Natural killer cell (primary cell): ENCODE data around the gene FEM1A. TPM values are rescaled to one million over a fixed set of nuclear protein-coding genes. Genes with fewer than 3 reads are reported as not detected.
"Not testable (repeated sequence)": the region's sequence is repeated elsewhere in the genome, so short reads cannot be mapped to it uniquely, and the experiment has no call there.

Experiments used
- ATAC-seq, 3 donors: fragments of 150-1000 bp in 2 of 3; fragments of 200-7000 bp in 1 of 3; cut with Tn5 transposase; 1 replicate in 1 of 3; 2 replicates in 2 of 3; pipeline ENCODE4 v1.10.0; 2021; ENCODE audit warnings: mild to moderate bottlenecking in 2 of 3, moderate library complexity in 2 of 3
- DNase-seq, 2 donors: peaks; one replicate each; pipeline versions ENCODE4 v3.0.0 to v3.0.0-alpha.2; 2013 to 2021; ENCODE audit warnings: mixed read lengths in 1 of 2
- H3K27ac ChIP-seq: one replicate; pipeline ENCODE4 v1.5.1; 2013; ENCODE audit warnings: mild to moderate bottlenecking, low read length
- H3K27me3 ChIP-seq: one replicate; pipeline ENCODE4 v1.6.1; 2013; ENCODE audit warnings: low read length; ENCODE audit not compliant: control insufficient read depth, insufficient read depth
- H3K36me3 ChIP-seq: one replicate; pipeline ENCODE4 v1.6.1; 2013; ENCODE audit warnings: low read length; ENCODE audit not compliant: control insufficient read depth, insufficient read depth
- H3K4me1 ChIP-seq: one replicate; pipeline ENCODE4 v1.6.1; 2013; ENCODE audit warnings: low read length; ENCODE audit not compliant: control insufficient read depth, insufficient read depth
- H3K4me3 ChIP-seq: one replicate; pipeline ENCODE4 v1.5.1; 2013; ENCODE audit warnings: low read length
- H3K9me3 ChIP-seq: one replicate; pipeline ENCODE4 v1.6.1; 2013; ENCODE audit warnings: low read length; ENCODE audit not compliant: control insufficient read depth, insufficient read depth
- H3K27ac Mint-ChIP-seq, 2 donors: one replicate each; pipeline ENCODE4 v1.8.0; 2022; ENCODE audit warnings: mild to moderate bottlenecking in 2 of 2, mixed read lengths in 2 of 2, moderate library complexity in 1 of 2
- H3K27me3 Mint-ChIP-seq, 2 donors: one replicate each; pipeline ENCODE4 v1.8.0; 2022; ENCODE audit warnings: low read depth in 2 of 2, mixed read lengths in 2 of 2
- H3K36me3 Mint-ChIP-seq: one replicate; pipeline ENCODE4 v1.8.0; 2022; ENCODE audit warnings: mixed read lengths
- H3K4me1 Mint-ChIP-seq, 2 donors: one replicate each; pipeline ENCODE4 v1.8.0; 2022; ENCODE audit warnings: mixed read lengths in 2 of 2
- H3K4me3 Mint-ChIP-seq: one replicate; pipeline ENCODE4 v1.8.0; 2022; ENCODE audit warnings: mild to moderate bottlenecking, moderate library complexity, mixed read lengths
- H3K9me3 Mint-ChIP-seq, 2 donors: one replicate each; pipeline ENCODE4 v1.8.0; 2022; ENCODE audit warnings: mixed read lengths in 2 of 2
- WGBS: methylation state at CpG from one replicate; pipeline ENCODE4 v1.1.7; 2013; ENCODE audit warnings: missing lambda C conversion rate; ENCODE audit not compliant: insufficient coverage; 5-methylcytosine and 5-hydroxymethylcytosine counted together
- intact Hi-C: fragments of 100-400 bp; cut with micrococcal nuclease; formaldehyde crosslinking; loops from one replicate; pipeline ENCODE4 v1.14.2; 2022
- total RNA-seq, 4 donors: library from RNA; stranded (reverse); fragments of 120-200 nt in 1 of 4; gene quantifications; one replicate each; pipeline versions ENCODE4 v1.2.3 to v1.2.4, GENCODE V29; 2013 to 2022
- TF ChIP-seq, protein P1 (sequence below): fragments of 200-600 bp; IDR thresholded peaks from one replicate; pipeline ENCODE4 v1.8.0; 2022; ENCODE audit warnings: antibody characterized with exemption

The FEM1A gene
- total RNA-seq, 3 donors from 2014 or later (not counting 1 experiment from before 2014, with no cell fraction given): 11.0 to 13.9 (median 13.7) TPM

DNA sequence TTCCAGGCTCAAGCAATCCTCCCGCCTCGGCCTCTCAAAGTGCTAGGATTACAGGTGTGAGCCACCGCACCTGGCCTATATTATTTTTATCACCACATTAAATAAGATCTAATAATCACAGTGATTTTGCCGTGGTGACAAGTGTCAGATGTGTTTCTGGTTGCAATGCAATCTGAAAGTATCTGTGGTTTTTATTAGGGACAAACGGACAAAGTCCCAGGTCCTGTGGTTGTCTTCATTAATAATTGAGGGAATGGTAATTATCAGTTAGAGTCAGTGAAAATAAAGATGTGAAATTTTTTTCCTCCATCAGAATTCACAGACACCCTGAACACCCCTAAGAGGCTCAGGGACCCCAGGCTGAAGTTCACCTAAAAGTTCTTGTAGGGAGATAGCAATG, 41.2 kb downstream of the FEM1A start:
- peak overlapping the region; percentile 89 for H3K4me3 Mint-ChIP-seq
- Histone ChIP-seq H3K36me3 (no peaks in the 10 kb centered on the region), H3K27ac (no peak overlapping the region), H3K4me1 (peaks cover 32% of the 10 kb centered on the region), H3K27me3 (no peaks in the 10 kb centered on the region), H3K4me3 (no peak overlapping the region), H3K9me3 (no peaks in the 10 kb centered on the region)
- H3K9me3 Mint-ChIP-seq: no peaks in the 10 kb centered on the region
- no peak for ATAC-seq
- peaks cover 20 to 33% of the 10 kb centered on the region in 2 donors for H3K4me1 Mint-ChIP-seq
- TF ChIP-seq, protein P1, sequence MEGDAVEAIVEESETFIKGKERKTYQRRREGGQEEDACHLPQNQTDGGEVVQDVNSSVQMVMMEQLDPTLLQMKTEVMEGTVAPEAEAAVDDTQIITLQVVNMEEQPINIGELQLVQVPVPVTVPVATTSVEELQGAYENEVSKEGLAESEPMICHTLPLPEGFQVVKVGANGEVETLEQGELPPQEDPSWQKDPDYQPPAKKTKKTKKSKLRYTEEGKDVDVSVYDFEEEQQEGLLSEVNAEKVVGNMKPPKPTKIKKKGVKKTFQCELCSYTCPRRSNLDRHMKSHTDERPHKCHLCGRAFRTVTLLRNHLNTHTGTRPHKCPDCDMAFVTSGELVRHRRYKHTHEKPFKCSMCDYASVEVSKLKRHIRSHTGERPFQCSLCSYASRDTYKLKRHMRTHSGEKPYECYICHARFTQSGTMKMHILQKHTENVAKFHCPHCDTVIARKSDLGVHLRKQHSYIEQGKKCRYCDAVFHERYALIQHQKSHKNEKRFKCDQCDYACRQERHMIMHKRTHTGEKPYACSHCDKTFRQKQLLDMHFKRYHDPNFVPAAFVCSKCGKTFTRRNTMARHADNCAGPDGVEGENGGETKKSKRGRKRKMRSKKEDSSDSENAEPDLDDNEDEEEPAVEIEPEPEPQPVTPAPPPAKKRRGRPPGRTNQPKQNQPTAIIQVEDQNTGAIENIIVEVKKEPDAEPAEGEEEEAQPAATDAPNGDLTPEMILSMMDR: no peak
- H3K36me3 Mint-ChIP-seq: no peaks in the 10 kb centered on the region
- DNase-seq: no peak
- intact Hi-C loops: no loop called here
- WGBS: 83% methylated on average over 4 of the region's 5 CpGs
- H3K27me3 Mint-ChIP-seq: no peaks in the 10 kb centered on the region
- peak overlapping the region; percentile 73 to 92 for H3K27ac Mint-ChIP-seq

DNA sequence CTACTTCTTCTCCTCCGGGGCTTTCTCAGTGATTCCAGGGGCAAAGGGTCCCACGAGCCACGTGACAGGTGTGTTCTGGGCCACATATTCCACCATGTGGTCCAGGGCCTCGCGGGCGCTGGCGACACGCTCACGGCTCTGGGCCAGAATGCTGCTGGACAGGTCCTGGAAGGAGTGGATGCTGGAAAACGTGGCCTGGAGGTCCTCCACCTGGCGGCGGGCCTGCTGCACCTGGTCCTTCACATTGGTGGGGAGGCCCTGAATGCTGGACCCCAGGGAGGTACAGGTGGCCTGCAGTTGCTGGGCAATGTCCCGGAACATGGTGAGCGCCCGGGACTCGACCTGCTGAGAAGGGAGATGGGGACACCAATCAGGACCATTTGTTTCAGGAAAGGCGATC, 47.7 kb downstream of the FEM1A start:
- Mint-ChIP-seq H3K36me3 (no peaks in the 10 kb centered on the region), H3K4me1 (peaks cover 0 to 6% of the 10 kb centered on the region in 2 donors), H3K4me3 (no peak overlapping the region), H3K9me3 (no peaks in the 10 kb centered on the region), H3K27ac (no peak overlapping the region), H3K27me3 (no peaks in the 10 kb centered on the region)
- Histone ChIP-seq H3K27ac (no peak overlapping the region), H3K9me3 (no peaks in the 10 kb centered on the region), H3K4me1 (no peaks in the 10 kb centered on the region), H3K36me3 (peaks cover 9% of the 10 kb centered on the region), H3K4me3 (no peak overlapping the region), H3K27me3 (no peaks in the 10 kb centered on the region)
- TF ChIP-seq, protein P1: no peak
- DNase-seq: no peak
- WGBS: 96% methylated on average over 17 of the region's 17 CpGs
- intact Hi-C loops: no loop called here
- ATAC-seq: no peak

DNA sequence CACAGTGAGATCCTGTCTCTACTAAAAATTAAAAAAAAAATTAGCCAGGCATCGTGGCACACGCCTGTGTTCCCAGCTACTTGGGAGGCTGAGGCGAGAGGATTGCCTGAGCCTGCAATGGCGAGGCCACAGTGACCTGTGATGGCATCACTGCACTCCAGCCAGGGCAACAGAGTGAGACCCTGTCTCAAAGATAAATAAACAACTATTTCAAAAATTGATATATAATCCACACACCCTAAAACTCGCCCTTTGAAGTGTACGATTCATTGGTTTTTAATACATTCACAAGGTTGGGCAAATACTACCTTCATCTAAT, 52.1 kb downstream of the FEM1A start:
- H3K36me3 Mint-ChIP-seq: no peaks in the 10 kb centered on the region
- no peaks in the 10 kb centered on the region for H3K9me3 ChIP-seq
- H3K27me3 ChIP-seq: no peaks in the 10 kb centered on the region
- DNase-seq (no peak), ATAC-seq (no peak)
- no peak overlapping the region for H3K27ac ChIP-seq
- H3K36me3 ChIP-seq: peaks cover 13% of the 10 kb centered on the region
- H3K4me3 Mint-ChIP-seq: no peak overlapping the region
- H3K27ac Mint-ChIP-seq: no peak overlapping the region
- no peak overlapping the region for H3K4me3 ChIP-seq
- intact Hi-C loops: no loop called here
- WGBS: 96% methylated on average over 6 of the region's 6 CpGs
- no peaks in the 10 kb centered on the region for H3K4me1 ChIP-seq
- H3K9me3 Mint-ChIP-seq: no peaks in the 10 kb centered on the region
- H3K4me1 Mint-ChIP-seq: no peaks in the 10 kb centered on the region
- TF ChIP-seq, protein P1: no peak
- no peaks in the 10 kb centered on the region for H3K27me3 Mint-ChIP-seq

DNA sequence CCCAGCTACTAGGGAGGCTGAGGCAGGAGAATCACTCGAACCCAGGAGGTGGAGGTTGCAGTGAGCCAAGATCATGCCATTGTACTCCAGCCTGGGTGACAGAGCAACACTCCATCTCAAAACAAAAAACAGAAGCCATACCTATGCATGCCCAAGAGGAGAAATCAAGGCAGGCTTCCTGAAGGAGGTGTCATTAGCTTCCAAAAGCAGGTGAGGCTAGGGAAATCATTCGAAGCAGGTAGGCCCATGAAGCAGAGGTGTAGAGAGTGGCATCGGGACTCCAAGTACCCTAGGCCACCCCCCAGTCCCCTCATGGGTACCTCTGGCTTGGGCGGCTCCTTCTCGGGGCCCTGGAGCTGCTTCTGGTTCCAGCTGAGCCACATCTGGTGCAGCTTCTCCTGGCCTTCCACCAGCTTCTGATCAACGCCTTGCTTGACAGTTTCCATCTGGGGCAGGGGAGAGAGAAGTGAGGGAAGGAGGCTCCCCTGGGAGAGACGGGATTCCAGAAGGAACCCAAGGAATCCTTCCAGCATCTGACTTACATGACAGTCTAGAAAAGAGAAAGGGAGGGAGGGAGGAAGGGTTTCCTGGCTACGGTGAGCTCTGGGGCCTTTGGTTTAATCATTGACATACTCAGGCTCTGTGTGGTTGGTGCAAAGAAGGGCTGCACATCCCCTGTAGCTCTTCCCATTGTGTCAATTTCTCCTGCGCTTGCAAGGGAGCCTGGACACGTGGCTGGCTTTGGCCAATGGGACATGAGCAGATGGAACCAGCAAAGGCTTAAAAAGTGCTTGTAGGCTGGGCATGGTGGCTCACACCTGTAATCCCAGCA, 53.0 kb downstream of the FEM1A start:
- no peak overlapping the region for H3K27ac ChIP-seq
- WGBS: 93% methylated on average over 10 of the region's 10 CpGs
- no peak overlapping the region for H3K4me3 ChIP-seq
- no peaks in the 10 kb centered on the region for H3K9me3 ChIP-seq
- intact Hi-C loops: no loop called here
- Mint-ChIP-seq H3K4me1 (no peaks in the 10 kb centered on the region), H3K9me3 (no peaks in the 10 kb centered on the region), H3K27me3 (no peaks in the 10 kb centered on the region), H3K27ac (no peak overlapping the region), H3K4me3 (no peak overlapping the region), H3K36me3 (no peaks in the 10 kb centered on the region)
- H3K27me3 ChIP-seq: no peaks in the 10 kb centered on the region
- ATAC-seq (no peak), DNase-seq (no peak)
- TF ChIP-seq, protein P1: no peak
- peaks cover 13% of the 10 kb centered on the region for H3K36me3 ChIP-seq
- no peaks in the 10 kb centered on the region for H3K4me1 ChIP-seq

DNA sequence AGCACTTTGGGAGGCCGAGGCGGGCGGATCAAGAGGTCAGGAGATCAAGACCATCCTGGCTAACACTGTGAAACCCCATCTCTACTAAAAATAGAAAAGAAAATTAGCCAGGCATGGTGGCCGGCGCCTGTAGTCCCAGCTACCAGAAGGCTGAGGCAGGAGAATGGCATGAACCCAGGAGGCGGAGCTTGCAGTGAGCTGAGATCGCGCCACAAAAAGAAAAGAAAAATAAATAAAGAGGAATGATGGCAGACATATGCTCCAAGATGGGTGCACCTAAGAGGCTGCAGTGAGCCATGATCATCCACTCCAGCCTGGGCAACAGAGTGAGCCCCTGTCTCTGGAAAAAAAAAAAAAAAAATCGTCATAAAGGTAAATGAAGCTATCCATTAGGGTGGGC, 54.4 kb downstream of the FEM1A start:
- 93% methylated on average over 8 of the region's 9 CpGs for WGBS
- ATAC-seq: not testable (repeated sequence)

More for the DNA sequence above, 54.4 kb downstream of the FEM1A start:
- H3K4me3 Mint-ChIP-seq, H3K4me1 ChIP-seq, H3K4me3 ChIP-seq, H3K9me3 ChIP-seq, H3K9me3 Mint-ChIP-seq, H3K4me1 Mint-ChIP-seq, intact Hi-C loops, DNase-seq, H3K27ac ChIP-seq, H3K27ac Mint-ChIP-seq, H3K36me3 Mint-ChIP-seq, H3K27me3 Mint-ChIP-seq, H3K27me3 ChIP-seq: not testable (repeated sequence)
- H3K36me3 ChIP-seq: peaks cover 17% of the 10 kb centered on the region
